ENCODE results near the gene SOX8. TPM values are rescaled to one million over a fixed set of nuclear protein-coding genes. Genes with fewer than 3 reads are reported as not detected.
A peak's percentile ranks its signal among the peaks of the same experiment; 100 is the strongest.

Gene SOX8
- total RNA-seq, 1 donor from 2014 or later: 0.98 TPM

GRCh38 chr16:1003391-1004347 lies 22.1 kb downstream of the SOX8 start:
- DNase-seq (ENCODE audit: low read depth): peak; percentile 23
- peaks cover 37% of the 10 kb centered on the region for H3K27me3 ChIP-seq (ENCODE audit: insufficient read depth, low read length)

DNA sequence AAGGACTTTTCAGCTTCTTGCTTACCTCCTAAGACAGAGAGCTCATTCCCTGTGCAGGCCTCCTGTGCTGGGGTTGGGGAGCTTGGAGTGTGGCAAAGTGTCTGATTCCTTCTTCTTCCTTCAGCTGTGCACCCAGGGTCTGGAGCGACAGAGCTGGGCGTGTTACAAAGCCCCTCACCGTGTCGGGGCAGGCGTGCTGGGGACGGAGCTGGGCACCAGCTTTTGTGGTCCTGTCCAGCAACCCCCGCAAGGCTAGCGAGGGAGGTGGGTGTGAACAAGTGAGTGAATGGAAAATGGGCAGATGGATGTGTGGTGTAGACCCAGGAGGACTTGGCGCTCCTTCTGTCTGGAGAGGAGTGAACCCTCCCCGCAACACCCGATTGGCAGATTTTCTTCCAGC lies 23.7 kb downstream of the SOX8 start:
- peaks cover 28% of the 10 kb centered on the region for H3K27me3 ChIP-seq (ENCODE audit: insufficient read depth, low read length)
- no peak overlapping the region for H3K27ac Mint-ChIP-seq (ENCODE audit: unreplicated experiment)
- FAIRE-seq (no peak), DNase-seq (ENCODE audit: low read depth) (no peak)
- H4K20me1 ChIP-seq (ENCODE audit: insufficient read depth, low read length): peaks cover 25% of the 10 kb centered on the region
- H3K9me3 ChIP-seq (ENCODE audit: insufficient read depth, low read depth, low read length): peaks cover 6% of the 10 kb centered on the region
- no peak overlapping the region for H3K27ac ChIP-seq (ENCODE audit: low read depth, low read length)
- peaks cover 19% of the 10 kb centered on the region for H3K4me1 ChIP-seq (ENCODE audit: insufficient read depth, low read length)
- H2AFZ ChIP-seq (ENCODE audit: low read depth, low read length): no peak overlapping the region
- no peaks in the 10 kb centered on the region for H3K9me3 Mint-ChIP-seq (ENCODE audit: unreplicated experiment)
- no peak for TF ChIP-seq EZH2 (IDR thresholded peaks at IDR 0.05; ENCODE audit: insufficient read depth, low read length)
- no peaks in the 10 kb centered on the region for H3K36me3 ChIP-seq (ENCODE audit: insufficient read depth, low read length)
- no peaks in the 10 kb centered on the region for H3K36me3 Mint-ChIP-seq (ENCODE audit: low read depth, unreplicated experiment)
- no peaks in the 10 kb centered on the region for H3K79me2 ChIP-seq (ENCODE audit: insufficient read depth, low read length)
- H3K27me3 Mint-ChIP-seq (ENCODE audit: low read depth, unreplicated experiment): peaks cover 32% of the 10 kb centered on the region
- no peak overlapping the region for H3K9ac ChIP-seq (ENCODE audit: low read length)
- H3K4me2 ChIP-seq (ENCODE audit: low read length): no peak overlapping the region
- no peak overlapping the region for H3K4me3 ChIP-seq (ENCODE audit: insufficient read depth, low read depth, low read length)
- H3K4me3 Mint-ChIP-seq (ENCODE audit: unreplicated experiment): no peak overlapping the region
- H3K4me1 Mint-ChIP-seq (ENCODE audit: low read depth, unreplicated experiment): peaks cover 3% of the 10 kb centered on the region

More at GRCh38 chr16:1003391-1004347, 22.1 kb downstream of the SOX8 start:
- Mint-ChIP-seq H3K4me1 (ENCODE audit: low read depth, unreplicated experiment) (peaks cover 3% of the 10 kb centered on the region), H3K27me3 (ENCODE audit: low read depth, unreplicated experiment) (peaks cover 28% of the 10 kb centered on the region), H3K4me3 (ENCODE audit: unreplicated experiment) (no peak overlapping the region), H3K36me3 (ENCODE audit: low read depth, unreplicated experiment) (no peaks in the 10 kb centered on the region), H3K9me3 (ENCODE audit: unreplicated experiment) (no peaks in the 10 kb centered on the region), H3K27ac (ENCODE audit: unreplicated experiment) (no peak overlapping the region)
- H3K27ac ChIP-seq (ENCODE audit: low read depth, low read length): no peak overlapping the region
- peaks cover 19% of the 10 kb centered on the region for H3K4me1 ChIP-seq (ENCODE audit: insufficient read depth, low read length)
- TF ChIP-seq, protein P1, sequence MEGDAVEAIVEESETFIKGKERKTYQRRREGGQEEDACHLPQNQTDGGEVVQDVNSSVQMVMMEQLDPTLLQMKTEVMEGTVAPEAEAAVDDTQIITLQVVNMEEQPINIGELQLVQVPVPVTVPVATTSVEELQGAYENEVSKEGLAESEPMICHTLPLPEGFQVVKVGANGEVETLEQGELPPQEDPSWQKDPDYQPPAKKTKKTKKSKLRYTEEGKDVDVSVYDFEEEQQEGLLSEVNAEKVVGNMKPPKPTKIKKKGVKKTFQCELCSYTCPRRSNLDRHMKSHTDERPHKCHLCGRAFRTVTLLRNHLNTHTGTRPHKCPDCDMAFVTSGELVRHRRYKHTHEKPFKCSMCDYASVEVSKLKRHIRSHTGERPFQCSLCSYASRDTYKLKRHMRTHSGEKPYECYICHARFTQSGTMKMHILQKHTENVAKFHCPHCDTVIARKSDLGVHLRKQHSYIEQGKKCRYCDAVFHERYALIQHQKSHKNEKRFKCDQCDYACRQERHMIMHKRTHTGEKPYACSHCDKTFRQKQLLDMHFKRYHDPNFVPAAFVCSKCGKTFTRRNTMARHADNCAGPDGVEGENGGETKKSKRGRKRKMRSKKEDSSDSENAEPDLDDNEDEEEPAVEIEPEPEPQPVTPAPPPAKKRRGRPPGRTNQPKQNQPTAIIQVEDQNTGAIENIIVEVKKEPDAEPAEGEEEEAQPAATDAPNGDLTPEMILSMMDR (IDR thresholded peaks at IDR 0.05; ENCODE audit: insufficient read depth, low read depth, low read length): no peak
- no peak for TF ChIP-seq EZH2 (IDR thresholded peaks at IDR 0.05; ENCODE audit: insufficient read depth, low read length)
- H2AFZ ChIP-seq (ENCODE audit: low read depth, low read length): no peak overlapping the region
- peaks cover 6% of the 10 kb centered on the region for H3K9me3 ChIP-seq (ENCODE audit: insufficient read depth, low read depth, low read length)
- no peaks in the 10 kb centered on the region for H3K79me2 ChIP-seq (ENCODE audit: insufficient read depth, low read length)
- H3K4me2 ChIP-seq (ENCODE audit: low read length): peak overlapping the region; percentile 79
- H3K36me3 ChIP-seq (ENCODE audit: insufficient read depth, low read length): no peaks in the 10 kb centered on the region
- no peak for FAIRE-seq
- H3K9ac ChIP-seq (ENCODE audit: low read length): no peak overlapping the region
- H4K20me1 ChIP-seq (ENCODE audit: insufficient read depth, low read length): peaks cover 25% of the 10 kb centered on the region
- no peak overlapping the region for H3K4me3 ChIP-seq (ENCODE audit: insufficient read depth, low read depth, low read length)

- Histone ChIP-seq H3K9ac (ENCODE audit: low read length) (no peak overlapping the region), H3K27ac (ENCODE audit: low read depth, low read length) (no peak overlapping the region), H3K9me3 (ENCODE audit: insufficient read depth, low read depth, low read length) (no peaks in the 10 kb centered on the region), H3K4me2 (ENCODE audit: low read length) (no peak overlapping the region), H3K4me1 (ENCODE audit: insufficient read depth, low read length) (peaks cover 19% of the 10 kb centered on the region), H3K27me3 (ENCODE audit: insufficient read depth, low read length) (peaks cover 27% of the 10 kb centered on the region), H3K36me3 (ENCODE audit: insufficient read depth, low read length) (no peaks in the 10 kb centered on the region), H3K4me3 (ENCODE audit: insufficient read depth, low read depth, low read length) (no peak overlapping the region), H4K20me1 (ENCODE audit: insufficient read depth, low read length) (peaks cover 25% of the 10 kb centered on the region), H2AFZ (ENCODE audit: low read depth, low read length) (no peak overlapping the region), H3K79me2 (ENCODE audit: insufficient read depth, low read length) (no peaks in the 10 kb centered on the region)
- Mint-ChIP-seq H3K4me1 (ENCODE audit: low read depth, unreplicated experiment) (peaks cover 3% of the 10 kb centered on the region), H3K4me3 (ENCODE audit: unreplicated experiment) (no peak overlapping the region), H3K9me3 (ENCODE audit: unreplicated experiment) (no peaks in the 10 kb centered on the region), H3K27ac (ENCODE audit: unreplicated experiment) (no peak overlapping the region), H3K27me3 (ENCODE audit: low read depth, unreplicated experiment) (peaks cover 37% of the 10 kb centered on the region), H3K36me3 (ENCODE audit: low read depth, unreplicated experiment) (no peaks in the 10 kb centered on the region)
- TF ChIP-seq, protein P1 (IDR thresholded peaks at IDR 0.05; ENCODE audit: insufficient read depth, low read depth, low read length): no peak
- no peak for TF ChIP-seq EZH2 (IDR thresholded peaks at IDR 0.05; ENCODE audit: insufficient read depth, low read length)
- FAIRE-seq (no peak), DNase-seq (ENCODE audit: low read depth) (no peak)
Observed at GRCh38 chr16:1006781-1007180, 25.2 kb downstream of the SOX8 start.
